GM19240 (cell line): Measurements from ENCODE around the gene CYP1A1.
"Not testable (repeated sequence)": the region's sequence is repeated elsewhere in the genome, so short reads cannot be mapped to it uniquely, and the experiment has no call there.

Experiments used
- DNase-seq: peaks from one replicate; pipeline ENCODE4 v3.0.0; 2011; ENCODE audit warnings: low spot score; ENCODE audit not compliant: insufficient read length

Gene CYP1A1

GRCh38 chr15:74725225-74725774, at the start of gene CYP1A1:
TSS of gene CYP1A1 (minus strand) at chr15:74725528. CDS start at chr15:74723097, 2,431 bp downstream.
- no peak for DNase-seq

GRCh38 chr15:74773731-74774252, 48.5 kb upstream of the CYP1A1 start:
- DNase-seq, result no peak

- no peak for DNase-seq
Measured at GRCh38 chr15:74773329-74773728, 48.0 kb upstream of the CYP1A1 start.

- DNase-seq, result no peak
Measured at GRCh38 chr15:74770211-74770903, 45.0 kb upstream of the CYP1A1 start.

- DNase-seq, result no peak
Measured at GRCh38 chr15:74769463-74770025, 44.2 kb upstream of the CYP1A1 start.

GRCh38 chr15:74768771-74769342, 43.5 kb upstream of the CYP1A1 start:
- peak; percentile 72 for DNase-seq

GRCh38 chr15:74768099-74768770, 42.9 kb upstream of the CYP1A1 start:
- DNase-seq, result no peak

GRCh38 chr15:74767167-74768098, 42.1 kb upstream of the CYP1A1 start:
- no peak for DNase-seq

- no peak for DNase-seq
Measured at GRCh38 chr15:74763416-74763815, 38.1 kb upstream of the CYP1A1 start.

- no peak for DNase-seq
Measured at GRCh38 chr15:74762791-74763150, 37.4 kb upstream of the CYP1A1 start.

- DNase-seq, result no peak
Measured at GRCh38 chr15:74758736-74759135, 33.4 kb upstream of the CYP1A1 start.

- DNase-seq, result no peak
Measured at GRCh38 chr15:74754593-74755215, 29.4 kb upstream of the CYP1A1 start.

- DNase-seq, result no peak
Measured at GRCh38 chr15:74752531-74752930, 27.2 kb upstream of the CYP1A1 start.

- DNase-seq, result no peak
Measured at GRCh38 chr15:74752011-74752410, 26.7 kb upstream of the CYP1A1 start.

- no peak for DNase-seq
Measured at GRCh38 chr15:74750751-74751150, 25.4 kb upstream of the CYP1A1 start.

GRCh38 chr15:74749832-74750231, 24.5 kb upstream of the CYP1A1 start:
- no peak for DNase-seq

- no peak for DNase-seq
Measured at GRCh38 chr15:74748322-74748946, 23.1 kb upstream of the CYP1A1 start, which contains the start of gene CYP1A2. TSS of gene CYP1A2 (plus strand) at chr15:74748845. CDS start at chr15:74749739, 894 bp downstream.

GRCh38 chr15:74746389-74746788, 21.1 kb upstream of the CYP1A1 start:
- no peak for DNase-seq

GRCh38 chr15:74742422-74742821, 17.1 kb upstream of the CYP1A1 start:
- DNase-seq, result no peak

- not testable (repeated sequence) for DNase-seq
Measured at GRCh38 chr15:74738239-74738638, 12.9 kb upstream of the CYP1A1 start.
